DMS 273 (cell line): ENCODE data around the gene ANXA8.
"Not testable (repeated sequence)": the region's sequence is repeated elsewhere in the genome, so short reads cannot be mapped to it uniquely, and the experiment has no call there.

Source experiments
- DNase-seq: peaks from one replicate; lab custom pipeline; 2025; ENCODE audit not compliant: unreplicated experiment; lab: John Stamatoyannopoulos, UW

ANXA8 gene, protein sequence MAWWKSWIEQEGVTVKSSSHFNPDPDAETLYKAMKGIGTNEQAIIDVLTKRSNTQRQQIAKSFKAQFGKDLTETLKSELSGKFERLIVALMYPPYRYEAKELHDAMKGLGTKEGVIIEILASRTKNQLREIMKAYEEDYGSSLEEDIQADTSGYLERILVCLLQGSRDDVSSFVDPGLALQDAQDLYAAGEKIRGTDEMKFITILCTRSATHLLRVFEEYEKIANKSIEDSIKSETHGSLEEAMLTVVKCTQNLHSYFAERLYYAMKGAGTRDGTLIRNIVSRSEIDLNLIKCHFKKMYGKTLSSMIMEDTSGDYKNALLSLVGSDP

DNA sequence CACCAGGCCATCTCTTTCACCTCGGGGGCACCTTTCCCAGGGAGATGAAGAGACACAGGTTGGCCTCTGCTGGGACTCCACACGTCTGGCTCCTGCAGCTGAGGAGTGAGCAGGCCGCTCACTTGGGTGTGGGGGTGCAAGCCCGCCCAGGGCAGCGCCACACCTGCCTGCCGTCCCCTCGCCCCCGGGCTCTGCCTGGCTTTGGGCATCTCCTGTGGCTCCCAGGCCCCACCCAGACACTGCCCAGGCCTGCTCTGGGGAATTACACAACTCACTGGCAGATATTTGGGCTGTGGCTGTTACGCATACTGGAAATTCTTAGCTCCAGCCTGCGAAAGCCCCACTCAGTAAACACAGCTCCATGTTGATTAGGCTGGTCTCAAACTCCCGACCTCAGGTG is at the start of gene ANXA8:
ANXA8 (minus strand) TSS at position 193 of the 400 bp plus-strand sequence; CDS start at position 11, 182 bp downstream.
- not testable (repeated sequence) for DNase-seq

DNA sequence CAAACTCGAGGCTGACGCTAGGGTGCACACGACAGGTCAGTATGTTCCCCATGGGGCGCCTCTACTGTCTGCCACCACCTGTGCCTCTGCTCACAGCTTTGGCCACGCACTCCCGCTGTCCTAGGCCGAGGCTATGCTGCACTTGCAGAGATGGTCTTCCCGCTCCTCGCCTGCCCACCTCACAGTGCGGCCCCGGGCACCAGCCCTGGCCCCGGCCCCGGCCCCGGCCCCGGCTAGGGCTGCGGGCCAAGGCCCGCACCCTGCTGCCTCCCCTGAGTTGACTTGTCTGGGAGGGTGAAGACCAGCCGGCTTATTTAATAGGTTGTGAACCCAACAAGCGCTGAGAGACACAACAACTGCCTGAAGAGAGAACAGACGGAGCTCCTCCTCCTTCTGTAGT is 39.6 kb upstream of the ANXA8 start, which contains the start of gene AGAP9:
AGAP9 (minus strand) TSS at position 164 of the 400 bp plus-strand sequence; CDS start at position 52, 112 bp downstream.
- not testable (repeated sequence) for DNase-seq

DNA sequence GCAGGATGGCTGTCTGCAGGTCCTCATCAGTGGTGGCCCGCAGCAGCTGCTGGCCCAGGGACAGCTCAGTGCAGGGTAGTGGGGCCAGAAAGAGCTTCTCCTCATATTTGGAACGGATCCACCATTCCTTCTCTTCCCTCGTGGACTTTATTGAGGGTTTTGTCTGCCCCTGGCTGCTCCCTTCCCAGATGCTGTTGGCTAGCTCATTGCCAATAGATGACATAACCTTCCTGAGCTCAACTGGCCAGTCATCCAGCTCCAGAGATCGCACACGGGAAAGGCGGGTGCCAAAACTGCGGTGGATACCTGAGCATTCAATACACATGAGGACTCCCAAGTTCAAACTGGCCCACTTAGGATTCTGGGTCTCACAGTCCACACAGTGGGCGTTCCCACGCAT is 18.4 kb upstream of the ANXA8 start:
- DNase-seq: not testable (repeated sequence)

DNA sequence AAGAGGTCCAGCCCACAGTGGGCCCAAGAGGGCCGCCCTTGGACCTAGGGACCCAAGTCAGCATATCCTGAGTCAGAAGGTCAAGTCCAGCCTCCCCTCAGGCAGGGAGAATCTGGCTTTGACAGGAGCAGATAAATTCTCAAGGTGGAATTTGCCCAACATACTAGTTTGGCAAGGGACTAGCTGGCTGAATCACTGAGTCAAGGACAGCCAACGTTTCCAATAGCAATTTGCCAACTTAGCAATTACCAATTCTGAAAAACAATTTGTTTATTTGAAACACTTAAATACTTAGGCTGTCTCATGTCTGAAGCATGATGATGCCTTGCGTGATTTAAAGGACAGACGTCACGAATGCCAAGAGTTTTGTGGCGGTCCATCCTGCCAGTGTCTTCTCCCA is 10.3 kb upstream of the ANXA8 start:
- not testable (repeated sequence) for DNase-seq

DNA sequence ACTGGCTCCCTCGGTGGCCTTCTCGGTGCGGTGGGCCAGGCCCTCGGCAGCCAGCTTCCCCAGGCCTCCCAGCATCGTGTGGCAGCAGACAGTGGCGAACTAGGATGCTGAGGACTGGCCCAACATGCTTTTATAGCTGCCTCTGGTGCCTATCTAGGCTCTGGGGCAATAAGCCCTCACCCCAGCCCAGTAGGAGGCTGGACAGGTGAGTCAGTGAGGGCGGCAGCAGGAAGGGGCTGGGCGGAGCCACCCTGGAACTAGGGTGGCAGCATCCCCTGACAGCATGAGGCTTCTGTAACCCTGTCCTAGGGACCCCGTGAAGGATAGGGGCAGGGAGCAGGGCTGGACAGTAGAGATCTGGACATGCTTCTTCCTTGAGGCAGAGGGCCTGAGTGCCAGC is 7.7 kb upstream of the ANXA8 start, which contains the start of gene FAM25G:
FAM25G (minus strand) TSS at position 101 of the 400 bp plus-strand sequence; CDS start at position 75, 26 bp downstream.
- not testable (repeated sequence) for DNase-seq

DNA sequence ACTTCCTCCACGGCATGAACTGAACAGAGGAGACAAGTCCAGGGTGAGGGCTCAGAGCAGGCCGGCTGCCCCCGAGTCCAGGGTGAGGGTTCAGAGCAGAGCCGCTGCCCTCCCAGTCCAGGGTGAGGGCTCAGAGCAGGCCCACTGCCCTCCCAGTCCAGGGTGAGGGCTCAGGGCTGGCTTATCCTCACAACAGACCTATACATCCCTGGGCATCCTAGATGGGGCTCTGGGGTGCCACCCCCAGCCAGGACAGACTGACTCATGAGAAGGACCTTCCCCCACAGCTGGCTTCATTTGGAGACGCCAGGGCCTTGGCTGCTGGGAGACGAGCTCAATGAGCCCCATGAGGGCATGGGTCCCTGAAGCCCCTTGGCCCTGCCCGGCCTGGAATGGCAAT is 5.7 kb upstream of the ANXA8 start:
- DNase-seq: not testable (repeated sequence)

DNA sequence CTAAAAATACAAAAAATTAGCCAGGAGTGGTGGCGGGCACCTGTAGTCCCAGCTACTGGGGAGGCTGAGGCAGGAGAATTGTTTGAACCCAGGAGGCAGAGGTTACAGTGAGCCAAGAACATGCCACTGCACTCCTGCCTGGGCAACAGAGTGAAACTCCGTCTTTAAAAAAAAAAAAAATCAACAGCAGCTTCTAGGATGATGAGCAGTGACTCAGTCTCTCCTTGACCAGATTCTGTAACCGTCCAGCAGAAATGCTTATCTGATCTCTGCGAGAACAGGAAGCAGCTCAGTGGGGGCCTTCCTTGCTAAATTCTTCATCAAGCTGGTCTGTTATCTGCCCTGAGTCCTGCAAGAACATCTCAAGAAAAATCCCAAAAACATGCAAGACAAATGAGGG is 2.0 kb upstream of the ANXA8 start:
- not testable (repeated sequence) for DNase-seq

DNA sequence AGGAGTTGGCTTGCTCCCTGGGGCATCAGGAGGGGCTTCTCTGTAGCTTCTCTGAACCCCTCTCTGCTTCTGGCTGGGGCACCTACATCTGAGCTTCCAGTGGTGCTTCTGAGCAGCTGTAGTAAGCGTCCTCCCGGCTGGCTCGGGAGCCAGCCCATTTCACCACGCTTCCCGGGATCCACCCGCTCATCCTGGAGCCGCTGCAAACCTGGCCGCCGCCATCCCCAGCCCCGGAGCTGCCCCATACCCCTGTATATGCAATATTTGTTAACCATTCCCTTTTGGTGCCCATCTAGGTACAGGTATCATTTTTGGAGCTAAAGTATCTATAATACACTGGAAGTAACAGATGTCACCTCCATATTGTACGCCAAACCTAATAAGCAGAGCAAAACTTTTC is 871 bp upstream of the ANXA8 start:
- not testable (repeated sequence) for DNase-seq

DNA sequence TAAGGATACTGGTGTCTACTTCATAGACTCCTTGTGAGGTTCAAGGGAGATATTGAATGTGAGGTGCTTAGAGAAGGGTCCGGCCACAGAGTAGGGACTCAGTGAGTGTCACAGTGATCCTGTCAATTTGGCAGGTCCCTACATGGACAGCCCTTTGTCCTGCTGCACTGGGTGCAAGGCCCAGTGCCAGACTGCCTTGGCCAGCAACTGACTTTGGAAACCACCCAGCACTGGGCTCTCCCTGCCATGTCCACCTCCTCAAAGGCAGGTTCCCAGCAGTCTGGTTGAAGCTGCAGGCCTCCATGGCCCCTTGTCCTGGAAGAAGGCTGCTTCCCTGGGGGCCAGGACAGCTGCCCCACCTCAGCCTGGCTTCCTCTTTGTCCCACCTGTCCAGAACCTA is 1.5 kb downstream of the ANXA8 start:
- DNase-seq: not testable (repeated sequence)

DNA sequence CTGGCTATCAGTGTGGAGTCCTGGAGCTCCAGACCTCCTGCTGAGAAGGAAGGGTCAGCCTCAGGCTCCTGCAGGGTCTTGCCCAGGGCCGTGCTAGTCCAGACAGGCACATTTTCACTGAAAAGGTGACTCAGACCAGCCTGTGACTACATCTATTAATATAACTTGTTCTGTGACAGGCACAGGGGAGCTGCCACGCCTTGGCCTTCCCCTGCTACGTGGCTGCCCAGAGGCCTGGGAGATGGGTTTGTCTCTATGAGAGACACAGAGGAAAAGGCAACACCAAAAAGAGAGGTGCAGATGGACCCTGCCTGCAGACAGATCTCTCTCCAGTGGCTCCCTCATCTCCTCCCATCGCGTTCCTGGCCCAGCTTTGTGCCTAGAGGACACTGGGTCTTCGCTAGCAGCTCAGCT is 2.1 kb downstream of the ANXA8 start:
- not testable (repeated sequence) for DNase-seq

DNA sequence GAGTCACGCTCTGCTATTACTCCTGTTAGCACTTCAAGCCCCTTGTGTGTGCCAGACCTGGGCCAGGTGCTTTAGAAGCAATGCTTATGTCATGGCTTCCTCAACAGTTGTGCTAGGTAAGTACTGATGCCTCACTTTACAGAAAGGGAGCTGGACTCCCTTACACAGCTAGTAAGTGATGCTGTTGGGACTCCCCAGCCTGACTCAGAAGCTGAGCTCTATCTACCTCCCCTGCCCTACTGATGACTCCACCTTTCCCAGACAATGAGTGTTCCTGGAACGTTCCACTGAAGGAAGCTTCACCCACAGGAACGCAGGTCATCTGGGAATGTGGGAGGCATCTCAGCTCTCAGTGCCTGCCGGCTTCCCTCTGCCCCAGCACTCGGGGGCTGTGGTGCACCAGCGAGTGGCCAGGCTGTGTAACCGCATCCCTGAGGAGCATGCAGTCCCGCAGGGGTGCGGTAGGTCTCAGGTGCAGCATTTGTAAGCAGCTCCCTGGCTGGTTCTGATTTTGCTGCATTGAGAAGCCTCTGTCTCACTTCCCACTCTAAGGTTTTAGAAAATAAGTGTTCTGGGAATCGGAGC is 2.6 kb downstream of the ANXA8 start:
- not testable (repeated sequence) for DNase-seq

DNA sequence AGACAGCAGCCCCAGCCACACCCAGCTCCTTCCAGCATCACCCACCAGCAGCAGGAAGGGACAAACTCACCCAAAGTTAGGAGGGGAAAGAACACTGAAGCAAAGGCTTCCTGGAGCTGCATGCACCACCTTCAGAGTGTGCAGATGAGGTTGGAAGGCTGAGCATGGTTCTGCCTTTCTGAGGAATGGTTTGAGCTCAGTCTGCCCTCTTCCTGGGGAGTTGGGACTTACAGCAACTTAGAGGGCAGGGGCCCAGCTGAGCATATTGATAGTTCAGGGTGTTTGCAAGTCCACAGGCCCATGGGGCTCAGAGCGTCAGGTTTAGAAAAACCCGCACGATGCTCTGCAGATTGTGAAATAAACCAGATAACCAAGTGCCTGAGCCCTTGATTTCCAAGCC is 3.8 kb downstream of the ANXA8 start:
- DNase-seq: not testable (repeated sequence)

DNA sequence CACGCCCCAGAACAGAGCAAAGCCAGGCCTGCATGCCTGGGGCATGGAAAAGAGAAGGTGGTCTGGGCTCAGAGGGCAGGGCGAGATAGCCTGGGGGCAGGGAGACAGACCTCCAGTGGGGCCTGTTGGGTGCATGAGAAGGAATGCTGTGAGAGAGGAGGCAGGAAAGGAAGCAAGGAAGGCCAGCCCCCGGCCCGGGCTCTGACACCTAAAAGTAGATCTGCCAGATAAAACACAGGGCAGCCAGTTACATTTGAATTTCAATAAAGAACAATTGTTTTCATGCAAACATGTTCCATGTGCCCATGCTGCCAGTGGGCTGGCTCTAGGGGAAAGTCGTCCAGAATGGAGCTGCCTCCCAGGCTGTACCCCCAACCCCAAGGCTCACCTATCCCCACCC is 5.8 kb downstream of the ANXA8 start:
- DNase-seq: not testable (repeated sequence)

DNA sequence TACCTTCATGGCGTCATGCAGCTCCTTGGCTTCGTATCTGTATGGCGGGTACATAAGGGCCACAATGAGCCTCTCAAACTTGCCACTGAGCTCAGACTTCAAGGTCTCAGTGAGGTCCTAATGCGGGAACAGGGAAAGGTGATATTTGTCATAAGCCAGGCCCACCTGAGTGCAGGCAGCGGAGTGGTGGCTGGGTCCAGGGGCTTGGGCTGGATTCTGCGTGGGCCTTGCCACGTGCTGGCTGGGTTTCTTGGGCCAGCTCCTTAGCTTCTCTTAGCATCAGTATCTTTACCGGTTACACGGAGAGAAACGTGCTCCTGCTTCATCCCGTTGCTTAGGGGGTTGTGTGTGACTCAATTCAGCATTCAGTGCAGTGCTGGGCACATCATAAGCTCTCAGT is 6.8 kb downstream of the ANXA8 start:
- DNase-seq: not testable (repeated sequence)

DNA sequence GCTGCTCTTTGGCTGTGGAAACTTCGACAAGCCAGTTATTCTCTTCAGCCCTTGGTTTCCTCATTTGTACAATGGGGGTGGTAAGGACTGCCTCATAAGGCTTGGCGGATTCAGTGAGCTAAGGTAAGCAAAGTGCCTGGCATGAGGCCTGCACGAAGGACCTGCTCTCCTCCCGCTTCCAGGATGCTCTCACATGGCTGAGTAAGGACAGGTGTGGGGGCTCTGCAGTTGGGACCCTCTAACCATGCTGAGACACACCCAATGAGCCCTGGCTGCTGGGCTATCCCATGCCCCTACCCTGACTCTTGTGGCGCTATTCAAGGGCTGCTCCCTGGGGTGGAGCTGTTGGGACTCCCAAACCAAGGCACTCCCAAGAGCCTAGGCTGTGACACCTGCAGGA is 8.8 kb downstream of the ANXA8 start:
- DNase-seq: not testable (repeated sequence)

DNA sequence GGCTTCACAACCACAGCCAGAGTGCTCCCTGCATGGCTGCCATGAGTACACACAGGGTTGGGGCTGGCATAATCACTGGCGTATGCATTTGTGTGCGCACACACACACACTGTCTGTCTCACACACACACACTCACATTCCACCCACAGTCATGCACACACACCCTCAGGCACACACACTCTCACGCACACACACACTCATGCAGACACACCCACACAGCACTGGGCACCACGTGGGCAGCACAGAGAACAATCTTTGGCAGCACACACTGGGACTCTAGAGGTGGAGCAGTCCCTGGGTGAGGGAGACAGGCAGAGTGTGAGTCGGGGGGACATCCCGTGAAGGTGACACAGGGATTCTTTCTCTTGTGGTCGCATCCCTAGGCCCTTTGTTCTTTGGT is 10.4 kb downstream of the ANXA8 start:
- DNase-seq: not testable (repeated sequence)

DNA sequence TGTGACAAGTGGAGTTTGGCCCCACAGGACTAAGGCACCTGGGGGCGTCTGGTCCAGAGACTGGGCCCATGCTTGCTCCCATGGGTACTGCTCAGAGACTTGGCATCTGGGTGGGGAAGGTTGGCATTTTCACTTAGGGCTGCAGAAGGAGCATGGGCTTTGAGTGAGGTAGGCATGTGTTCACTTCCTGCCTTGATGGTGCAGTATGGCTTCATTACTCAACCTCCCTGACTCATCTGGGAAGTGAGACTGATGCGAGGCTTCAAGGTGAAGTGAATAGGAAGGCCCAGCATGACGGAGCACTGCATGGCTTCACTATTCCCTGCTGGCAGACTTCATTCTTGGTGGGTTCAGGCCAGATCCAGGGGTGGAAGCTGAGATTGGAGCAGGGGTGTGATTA is 11.3 kb downstream of the ANXA8 start:
- not testable (repeated sequence) for DNase-seq

DNA sequence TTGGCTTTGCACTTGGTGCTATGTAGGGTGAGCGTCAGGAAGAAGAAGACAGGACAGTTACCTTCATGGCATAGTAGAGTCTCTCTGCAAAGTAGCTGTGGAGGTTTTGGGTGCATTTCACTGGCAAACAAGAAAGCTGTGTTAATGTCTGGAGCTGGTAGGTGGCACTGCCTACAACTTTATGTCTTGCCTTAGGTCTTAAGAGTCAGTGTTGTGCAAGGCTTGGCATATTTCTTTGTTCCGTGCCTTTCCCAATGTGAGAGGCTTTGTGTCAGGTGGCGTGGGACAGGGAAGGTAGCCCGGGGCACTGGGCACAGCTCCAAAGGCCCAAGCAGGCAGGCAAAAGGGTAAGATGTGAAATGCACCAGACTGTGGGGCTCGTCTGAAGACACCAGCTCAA is 11.8 kb downstream of the ANXA8 start:
- DNase-seq: not testable (repeated sequence)

DNA sequence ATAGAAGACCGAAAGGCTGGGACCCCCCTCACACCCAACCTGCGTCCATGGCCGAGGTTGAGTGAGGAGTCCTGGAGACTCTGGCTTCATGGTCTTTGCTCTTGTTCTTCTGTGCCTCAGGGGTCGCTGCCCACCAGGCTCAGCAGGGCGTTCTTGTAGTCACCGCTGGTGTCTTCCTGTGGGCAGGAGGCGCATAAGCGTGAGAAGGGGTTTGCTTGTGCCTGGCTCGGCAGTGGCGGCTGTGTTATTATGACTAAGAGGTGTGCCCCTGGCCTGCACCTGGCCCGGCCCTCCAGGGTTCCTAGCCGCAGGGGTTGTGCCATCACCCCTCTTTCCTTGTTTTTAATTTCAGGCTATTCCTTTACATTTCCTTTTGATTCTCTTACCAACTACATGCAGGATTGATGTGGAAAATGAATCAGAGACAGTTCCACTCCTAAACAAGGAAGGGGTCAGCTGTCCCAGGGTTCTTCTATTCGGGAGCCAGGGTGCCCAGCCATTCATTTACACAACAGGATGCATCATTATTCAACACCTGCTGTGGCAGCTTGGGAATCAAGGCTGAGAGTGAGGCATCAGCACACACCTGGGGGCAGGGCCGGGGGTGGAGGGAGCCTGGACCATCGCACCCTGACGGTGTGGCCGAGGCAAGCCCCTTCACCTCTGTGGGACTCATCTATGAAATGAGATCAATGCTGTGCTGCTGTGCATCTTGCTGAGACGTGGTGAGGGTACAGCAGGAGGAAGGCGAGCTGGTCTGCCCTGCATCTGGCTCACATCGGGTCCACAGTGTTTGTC is 15.0 kb downstream of the ANXA8 start:
- DNase-seq: not testable (repeated sequence)

DNA sequence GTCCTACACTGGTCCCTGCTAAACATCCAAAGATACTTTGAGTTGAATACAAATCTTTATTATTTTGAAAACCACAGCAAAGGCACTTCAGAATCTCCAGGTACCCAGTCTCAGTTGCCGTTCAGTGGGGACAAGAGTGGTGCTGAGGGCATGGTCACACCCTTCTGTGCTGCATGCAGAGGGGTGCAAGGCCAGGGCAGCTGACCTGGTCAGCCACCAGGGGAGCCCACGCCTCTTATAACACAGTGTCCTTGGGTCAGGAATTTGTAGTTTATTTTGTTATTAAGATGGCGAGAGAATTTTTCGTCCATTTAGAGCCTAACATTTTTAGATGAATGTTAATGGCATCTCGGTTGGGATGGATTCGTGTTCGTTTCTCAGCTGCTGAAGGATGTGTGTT is 16.0 kb downstream of the ANXA8 start:
- DNase-seq: not testable (repeated sequence)

DNA sequence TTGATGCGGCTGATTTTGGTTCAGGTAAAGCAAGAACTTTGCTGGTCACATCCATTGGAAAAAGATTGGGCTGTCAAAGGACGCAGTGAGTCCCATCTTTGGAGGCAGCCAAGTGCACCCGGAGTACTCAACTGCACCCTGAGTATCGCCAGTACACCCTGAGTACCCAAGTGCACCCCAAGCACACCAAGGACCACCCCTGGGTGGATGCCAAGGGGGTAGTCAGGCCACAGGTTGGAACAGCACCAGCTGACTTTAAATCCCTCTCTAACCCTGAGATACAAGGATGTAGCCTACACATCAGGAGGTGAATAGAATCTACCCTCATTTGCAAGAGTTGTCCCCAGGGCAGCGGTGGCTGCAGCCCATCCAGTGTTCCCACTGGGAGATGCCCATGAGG is 16.5 kb downstream of the ANXA8 start:
- DNase-seq: not testable (repeated sequence)
